Spleen (tissue), 7 donors: ENCODE data around the gene SMARCA2.

Experiments used
- POLR2A ChIP-seq, 3 donors: fragments of 450-650 bp; IDR thresholded peaks; one replicate each; pipeline ENCODE4 v1.5.1; 2017; ENCODE audit warnings: antibody characterized with exemption in 3 of 3, mild to moderate bottlenecking in 1 of 3
- POLR2AphosphoS5 ChIP-seq, 3 donors: sonication (generic); formaldehyde crosslinking; IDR thresholded peaks; one replicate each; pipeline ENCODE4 v1.5.1; 2017; ENCODE audit warnings: antibody characterized with exemption in 3 of 3
- TF ChIP-seq, protein P1 (sequence below), 11 experiments: fragments of 200-600 bp in 7 of 11; fragments of 450-650 bp in 4 of 11; sonication (generic) in 4 of 11; IDR thresholded peaks in 8 of 11; conservative IDR thresholded peaks in 3 of 11; 1 replicate in 7 of 11; 2 replicates in 4 of 11; pipeline versions ENCODE4 v1.4.0 to v1.8.0; 2016 to 2021; ENCODE audit warnings: antibody characterized with exemption in 11 of 11, inconsistent platforms in 4 of 11, mild to moderate bottlenecking in 1 of 11
- donor health status: DM: no; HTN: no; CAD: no; lungs with moderate emphysema.
- donor health status: DM: no; HTN: no; CAD: no.
- donor health status: DM: no; HTN: no; CAD: no.

DNA sequence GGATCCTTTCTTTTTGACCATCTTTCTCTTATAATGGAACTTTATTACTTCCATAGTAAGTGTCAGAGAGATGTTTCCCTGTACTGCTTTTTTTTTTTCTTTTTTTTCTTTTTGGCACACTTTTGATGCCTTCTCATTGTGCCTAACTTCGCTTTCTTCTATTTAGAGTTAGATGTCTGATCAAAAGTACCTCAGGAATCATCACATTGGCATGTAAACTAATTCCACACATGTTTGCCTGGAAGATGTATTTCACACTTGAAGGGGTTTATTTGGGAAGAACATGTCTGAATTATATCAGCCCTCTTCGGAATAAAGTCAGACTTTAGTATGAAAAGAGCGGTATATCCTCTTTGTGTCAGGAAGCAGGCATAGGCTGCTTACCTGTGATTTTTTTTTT lies 35.1 kb downstream of the SMARCA2 start:
- TF ChIP-seq POLR2A (IDR thresholded peaks at IDR 0.05) (no peak), POLR2AphosphoS5 (IDR thresholded peaks at IDR 0.05) (no peak)
- TF ChIP-seq, protein P1, sequence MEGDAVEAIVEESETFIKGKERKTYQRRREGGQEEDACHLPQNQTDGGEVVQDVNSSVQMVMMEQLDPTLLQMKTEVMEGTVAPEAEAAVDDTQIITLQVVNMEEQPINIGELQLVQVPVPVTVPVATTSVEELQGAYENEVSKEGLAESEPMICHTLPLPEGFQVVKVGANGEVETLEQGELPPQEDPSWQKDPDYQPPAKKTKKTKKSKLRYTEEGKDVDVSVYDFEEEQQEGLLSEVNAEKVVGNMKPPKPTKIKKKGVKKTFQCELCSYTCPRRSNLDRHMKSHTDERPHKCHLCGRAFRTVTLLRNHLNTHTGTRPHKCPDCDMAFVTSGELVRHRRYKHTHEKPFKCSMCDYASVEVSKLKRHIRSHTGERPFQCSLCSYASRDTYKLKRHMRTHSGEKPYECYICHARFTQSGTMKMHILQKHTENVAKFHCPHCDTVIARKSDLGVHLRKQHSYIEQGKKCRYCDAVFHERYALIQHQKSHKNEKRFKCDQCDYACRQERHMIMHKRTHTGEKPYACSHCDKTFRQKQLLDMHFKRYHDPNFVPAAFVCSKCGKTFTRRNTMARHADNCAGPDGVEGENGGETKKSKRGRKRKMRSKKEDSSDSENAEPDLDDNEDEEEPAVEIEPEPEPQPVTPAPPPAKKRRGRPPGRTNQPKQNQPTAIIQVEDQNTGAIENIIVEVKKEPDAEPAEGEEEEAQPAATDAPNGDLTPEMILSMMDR (IDR thresholded peaks at IDR 0.05 in 8 of 11, conservative IDR thresholded peaks at IDR 0.05 in 3 of 11), result no peak
